Ascending aorta (tissue), 2 donors: ENCODE results near the gene SCMH1. TPM values are rescaled to one million over a fixed set of nuclear protein-coding genes. Genes with fewer than 3 reads are reported as not detected.

Experiments
- DNase-seq, 2 donors: peaks; one replicate each; pipeline ENCODE4 v3.0.0-alpha.2; 2019; ENCODE audit warnings: low spot score in 2 of 2
- H3K27ac ChIP-seq, 2 donors: fragments of 200-600 bp; sonication (generic); one replicate each; pipeline ENCODE4 v1.5.1; 2016 to 2017; ENCODE audit warnings: mild to moderate bottlenecking in 1 of 2
- H3K27me3 ChIP-seq: fragments of 200-600 bp; sonication (generic); one replicate; pipeline ENCODE4 v1.5.1; 2017
- H3K36me3 ChIP-seq, 2 donors: fragments of 200-600 bp; sonication (generic); one replicate each; pipeline ENCODE4 v1.5.1; 2016
- H3K4me1 ChIP-seq, 2 donors: fragments of 200-600 bp; sonication (generic); one replicate each; pipeline ENCODE4 v1.5.1; 2016 to 2017; ENCODE audit warnings: mild to moderate bottlenecking in 1 of 2
- H3K4me3 ChIP-seq, 2 donors: fragments of 200-600 bp; sonication (generic); one replicate each; pipeline ENCODE4 v1.5.1; 2016 to 2017; ENCODE audit warnings: mild to moderate bottlenecking in 1 of 2
- H3K9me3 ChIP-seq, 2 donors: fragments of 200-600 bp; sonication (generic); one replicate each; pipeline ENCODE4 v1.5.1; 2016
- CTCF ChIP-seq, 3 experiments: fragments of 200-600 bp in 2 of 3; fragments of 450-650 bp in 1 of 3; sonication (generic) in 2 of 3; IDR thresholded peaks; one replicate each; pipeline ENCODE4 v1.5.1; 2016 to 2019; ENCODE audit warnings: antibody characterized with exemption in 3 of 3, mild to moderate bottlenecking in 1 of 3, moderate library complexity in 1 of 3
- intact Hi-C: fragments of 100-400 bp; cut with DNase I; formaldehyde crosslinking; loops from one replicate; pipeline ENCODE4 v1.15.1; 2023
- total RNA-seq: library from RNA; depleted of rRNA; stranded (reverse); fragments of >200 nt; gene quantifications from one replicate; pipeline ENCODE4 v1.1.0, GENCODE V29; 2016

Gene SCMH1
- total RNA-seq, 1 donor from 2014 or later: 55.9 TPM

- Histone ChIP-seq H3K27ac (peak overlapping the region; percentile 58 to 63), H3K27me3 (no peaks in the 10 kb centered on the region), H3K4me1 (peaks cover 9 to 29% of the 10 kb centered on the region in 2 donors), H3K4me3 (no peak overlapping the region), H3K9me3 (no peaks in the 10 kb centered on the region), H3K36me3 (peaks cover 55 to 80% of the 10 kb centered on the region in 2 donors)
- intact Hi-C loops: loop anchor here (2.0 to 10.0 kb wide), 2 partner anchors 16 to 378 kb away; partner anchors contain the start of gene FOXO6
- no peak for TF ChIP-seq CTCF (IDR thresholded peaks at IDR 0.05)
- no peak for DNase-seq
Measured at GRCh38 chr1:40986956-40987355, 255.2 kb downstream of the SCMH1 start.

GRCh38 chr1:40986328-40986783, 255.8 kb downstream of the SCMH1 start:
- Histone ChIP-seq H3K4me1 (peaks cover 9 to 29% of the 10 kb centered on the region in 2 donors), H3K27ac (peak overlapping the region; percentile 58 to 63), H3K4me3 (no peak overlapping the region), H3K36me3 (peaks cover 49 to 74% of the 10 kb centered on the region in 2 donors), H3K9me3 (no peaks in the 10 kb centered on the region), H3K27me3 (no peaks in the 10 kb centered on the region)
- intact Hi-C loops: loop anchor here (2.0 to 10.0 kb wide), 2 partner anchors 16 to 378 kb away; partner anchors contain the start of gene FOXO6
- no peak for DNase-seq
- TF ChIP-seq CTCF (IDR thresholded peaks at IDR 0.05): no peak

GRCh38 chr1:40985875-40986274, 256.2 kb downstream of the SCMH1 start:
- intact Hi-C loops: loop anchor here (2.0 to 10.0 kb wide), 2 partner anchors 17 to 379 kb away; partner anchors contain the start of gene FOXO6
- no peak for TF ChIP-seq CTCF (IDR thresholded peaks at IDR 0.05)
- no peaks in the 10 kb centered on the region for H3K27me3 ChIP-seq
- H3K27ac ChIP-seq: peak overlapping the region; percentile 58 to 63
- H3K9me3 ChIP-seq: no peaks in the 10 kb centered on the region
- peak overlapping the region in 1 of 2 donors; percentile 21 for H3K4me3 ChIP-seq
- no peak for DNase-seq
- peaks cover 11 to 29% of the 10 kb centered on the region in 2 donors for H3K4me1 ChIP-seq
- peaks cover 44 to 70% of the 10 kb centered on the region in 2 donors for H3K36me3 ChIP-seq

GRCh38 chr1:40985161-40985560, 256.9 kb downstream of the SCMH1 start:
- Histone ChIP-seq H3K27ac (peak overlapping the region; percentile 58 to 63), H3K27me3 (no peaks in the 10 kb centered on the region), H3K36me3 (peaks cover 40 to 63% of the 10 kb centered on the region in 2 donors), H3K9me3 (no peaks in the 10 kb centered on the region), H3K4me1 (peaks cover 11 to 29% of the 10 kb centered on the region in 2 donors), H3K4me3 (peak overlapping the region in 1 of 2 donors; percentile 21)
- DNase-seq: no peak
- TF ChIP-seq CTCF (IDR thresholded peaks at IDR 0.05): no peak
- intact Hi-C loops: loop anchor here (10.0 kb wide), 1 partner anchor 380 kb away; the partner anchor contains the start of gene FOXO6

GRCh38 chr1:40984531-40984930, 257.6 kb downstream of the SCMH1 start:
- no peaks in the 10 kb centered on the region for H3K9me3 ChIP-seq
- H3K4me3 ChIP-seq: peak overlapping the region; percentile 14 to 40
- peaks cover 11 to 29% of the 10 kb centered on the region in 2 donors for H3K4me1 ChIP-seq
- no peak for DNase-seq
- peaks cover 33 to 57% of the 10 kb centered on the region in 2 donors for H3K36me3 ChIP-seq
- intact Hi-C loops: loop anchor here (5.0 to 10.0 kb wide), 4 partner anchors 63 to 380 kb away; partner anchors contain the start of gene FOXO6
- H3K27ac ChIP-seq: peak overlapping the region; percentile 58 to 63
- no peak for TF ChIP-seq CTCF (IDR thresholded peaks at IDR 0.05)
- no peaks in the 10 kb centered on the region for H3K27me3 ChIP-seq
